NCI-H82 treated with DMSO at 0.1 percent for 48 hours (cell line): ENCODE results near the gene GINS2.
A peak's percentile ranks its signal among the peaks of the same experiment; 100 is the strongest.

Source experiments
- DNase-seq: peaks from one replicate; lab custom pipeline; 2025; ENCODE audit not compliant: unreplicated experiment; lab: John Stamatoyannopoulos, UW

Gene GINS2

GRCh38 chr16:85716680-85717038, 27.9 kb upstream of the GINS2 start:
- DNase-seq, result peak; percentile 11

- DNase-seq, result no peak
These were observed 27.4 kb upstream of the GINS2 start for GRCh38 chr16:85716022-85716679.

GRCh38 chr16:85715169-85716021, 26.6 kb upstream of the GINS2 start:
- peak; percentile 48 for DNase-seq

GRCh38 chr16:85712801-85713200, 24.0 kb upstream of the GINS2 start:
- no peak for DNase-seq

GRCh38 chr16:85711982-85712587, 23.3 kb upstream of the GINS2 start:
- no peak for DNase-seq

- no peak for DNase-seq
These were observed 22.0 kb upstream of the GINS2 start for GRCh38 chr16:85710732-85711131.

- DNase-seq, result no peak
These were observed 21.2 kb upstream of the GINS2 start for GRCh38 chr16:85709766-85710585.

- no peak for DNase-seq
These were observed 19.6 kb upstream of the GINS2 start for GRCh38 chr16:85708338-85708737.

GRCh38 chr16:85707528-85708095, 18.9 kb upstream of the GINS2 start:
- no peak for DNase-seq

- DNase-seq, result no peak
These were observed 17.8 kb upstream of the GINS2 start for GRCh38 chr16:85706449-85707034.

GRCh38 chr16:85704900-85705846, 16.4 kb upstream of the GINS2 start:
- DNase-seq, result no peak

GRCh38 chr16:85704011-85704410, 15.3 kb upstream of the GINS2 start:
- no peak for DNase-seq

- DNase-seq, result no peak
These were observed 10.9 kb upstream of the GINS2 start for GRCh38 chr16:85699628-85700027.

GRCh38 chr16:85698935-85699558, 10.3 kb upstream of the GINS2 start:
- DNase-seq, result no peak

GRCh38 chr16:85698459-85698891, 9.7 kb upstream of the GINS2 start:
- no peak for DNase-seq

- DNase-seq, result no peak
These were observed 8.7 kb upstream of the GINS2 start for GRCh38 chr16:85697431-85697830.

- no peak for DNase-seq
These were observed 8.0 kb upstream of the GINS2 start for GRCh38 chr16:85696781-85697180.

GRCh38 chr16:85695196-85696128, 6.7 kb upstream of the GINS2 start:
- no peak for DNase-seq
